ENCODE data around the gene ACTMAP. TPM values are rescaled to one million over a fixed set of nuclear protein-coding genes. Genes with fewer than 3 reads are reported as not detected.

ACTMAP gene
- total RNA-seq, 1 donor from 2014 or later, result 10.4 TPM

GRCh38 chr19:40693896-40694295 is 56.4 kb downstream of the ACTMAP start:
- no peaks in the 10 kb centered on the region for H3K27me3 Mint-ChIP-seq (ENCODE audit: low read depth)
- DNase-seq (ENCODE audit: low spot score), result no peak
- peaks cover 9% of the 10 kb centered on the region for H3K4me1 Mint-ChIP-seq (ENCODE audit: low read depth)
- H3K9me3 Mint-ChIP-seq (ENCODE audit: low read depth), result no peaks in the 10 kb centered on the region
- H3K27ac Mint-ChIP-seq (ENCODE audit: unreplicated experiment), result no peak overlapping the region
- H3K36me3 Mint-ChIP-seq (ENCODE audit: low read depth), result no peaks in the 10 kb centered on the region
- TF ChIP-seq CTCF (IDR thresholded peaks at IDR 0.05), result no peak
- H3K4me3 Mint-ChIP-seq (ENCODE audit: unreplicated experiment), result no peak overlapping the region

- H3K27ac Mint-ChIP-seq (ENCODE audit: unreplicated experiment), result no peak overlapping the region
- H3K27me3 Mint-ChIP-seq (ENCODE audit: low read depth), result no peaks in the 10 kb centered on the region
- no peaks in the 10 kb centered on the region for H3K36me3 Mint-ChIP-seq (ENCODE audit: low read depth)
- TF ChIP-seq CTCF (IDR thresholded peaks at IDR 0.05), result no peak
- H3K4me3 Mint-ChIP-seq (ENCODE audit: unreplicated experiment), result no peak overlapping the region
- no peak for DNase-seq (ENCODE audit: low spot score)
- H3K4me1 Mint-ChIP-seq (ENCODE audit: low read depth), result peaks cover 9% of the 10 kb centered on the region
- H3K9me3 Mint-ChIP-seq (ENCODE audit: low read depth), result no peaks in the 10 kb centered on the region
These were observed 57.0 kb downstream of the ACTMAP start for GRCh38 chr19:40693150-40693788.

GRCh38 chr19:40692212-40692551 is 58.1 kb downstream of the ACTMAP start:
- Mint-ChIP-seq H3K9me3 (ENCODE audit: low read depth) (no peaks in the 10 kb centered on the region), H3K4me1 (ENCODE audit: low read depth) (peaks cover 9% of the 10 kb centered on the region), H3K27ac (ENCODE audit: unreplicated experiment) (peak overlapping the region; percentile 74), H3K36me3 (ENCODE audit: low read depth) (no peaks in the 10 kb centered on the region), H3K27me3 (ENCODE audit: low read depth) (no peaks in the 10 kb centered on the region), H3K4me3 (ENCODE audit: unreplicated experiment) (no peak overlapping the region)
- no peak for DNase-seq (ENCODE audit: low spot score)
- TF ChIP-seq CTCF (IDR thresholded peaks at IDR 0.05), result no peak

- H3K27ac Mint-ChIP-seq (ENCODE audit: unreplicated experiment), result peak overlapping the region; percentile 96
- no peak for TF ChIP-seq CTCF (IDR thresholded peaks at IDR 0.05)
These were observed 58.7 kb downstream of the ACTMAP start for GRCh38 chr19:40691421-40692211.

More at GRCh38 chr19:40691421-40692211, 58.7 kb downstream of the ACTMAP start:
- H3K9me3 Mint-ChIP-seq (ENCODE audit: low read depth), result no peaks in the 10 kb centered on the region
- H3K27me3 Mint-ChIP-seq (ENCODE audit: low read depth), result no peaks in the 10 kb centered on the region
- DNase-seq (ENCODE audit: low spot score), result peak; percentile 91
- H3K4me1 Mint-ChIP-seq (ENCODE audit: low read depth), result peaks cover 9% of the 10 kb centered on the region
- H3K36me3 Mint-ChIP-seq (ENCODE audit: low read depth), result no peaks in the 10 kb centered on the region
- H3K4me3 Mint-ChIP-seq (ENCODE audit: unreplicated experiment), result no peak overlapping the region

Other genes starting within 250 kb of the ACTMAP start
- gene SHKBP1, start 173.6 kb downstream of the ACTMAP start, total RNA-seq, result 40.9 to 47.8 TPM (median 46.8 TPM) in 3 replicates
- gene LTBP4, start 149.1 kb downstream of the ACTMAP start, total RNA-seq, result 161 to 311 TPM (median 163 TPM) in 3 replicates
- gene NUMBL, start 59.8 kb downstream of the ACTMAP start, total RNA-seq, result 104 to 121 TPM (median 117 TPM) in 3 replicates
- gene COQ8B, start 33.6 kb downstream of the ACTMAP start, total RNA-seq, result 26.8 to 36.8 TPM (median 29.7 TPM) in 3 replicates
- 12.2 to 16.5 TPM (median 16.4 TPM) in 3 replicates for gene ITPKC, start 33.4 kb downstream of the ACTMAP start, total RNA-seq
- gene SNRPA, start 726 bp upstream of the ACTMAP start, total RNA-seq, result 34.9 to 64.6 TPM (median 37.0 TPM) in 3 replicates
- gene MIA, start 25.0 kb upstream of the ACTMAP start, total RNA-seq, result 1.4 to 2.6 TPM (median 2.4 TPM) in 3 replicates
- 19.2 to 23.4 TPM (median 23.2 TPM) in 3 replicates for gene RAB4B, start 27.8 kb upstream of the ACTMAP start, total RNA-seq
- 74.6 to 83.1 TPM (median 83.0 TPM) in 3 replicates for gene EGLN2, start 48.7 kb upstream of the ACTMAP start, total RNA-seq
- not detected in 3 replicates for gene CYP2A6, start 100.0 kb upstream of the ACTMAP start, total RNA-seq
- gene CYP2A7, start 131.8 kb upstream of the ACTMAP start, total RNA-seq, result not detected in 3 replicates
- gene CYP2B6, start 240.8 kb upstream of the ACTMAP start, total RNA-seq, result not detected in 3 replicates

Data from chondrocyte (in vitro differentiated cells).